Neural cell (in vitro differentiated cells): ENCODE data around the gene PRSS58. TPM values are rescaled to one million over a fixed set of nuclear protein-coding genes. Genes with fewer than 3 reads are reported as not detected.

Source experiments
- H2AFZ ChIP-seq: fragments of 200-600, 300-800 bp; sonication (generic), shearing (Covaris generic); 2 replicates; pipeline ENCODE4 v1.6.0; 2014; ENCODE audit warnings: low read depth, mild to moderate bottlenecking, antibody characterized with exemption, low read length, moderate library complexity
- H3F3A ChIP-seq: fragments of 200-600 bp; shearing (Covaris generic); 2 replicates; pipeline ENCODE4 v1.6.1; 2016; ENCODE audit warnings: mild to moderate bottlenecking, moderate library complexity, mixed read lengths, antibody characterized with exemption, low read length; ENCODE audit not compliant: insufficient read depth, poor library complexity, severe bottlenecking
- H3K27ac ChIP-seq: fragments of 200-600, 300-800 bp; sonication (generic), shearing (Covaris generic); 2 replicates; pipeline ENCODE4 v1.5.1; 2014; ENCODE audit warnings: mild to moderate bottlenecking, low read length, moderate library complexity
- H3K27me3 ChIP-seq: fragments of 300-800, 200-600 bp; sonication (generic), shearing (Covaris generic); 2 replicates; pipeline ENCODE4 v1.6.0; 2014; ENCODE audit warnings: mild to moderate bottlenecking, low read depth, low read length, moderate library complexity; ENCODE audit not compliant: insufficient read depth
- H3K36me3 ChIP-seq: fragments of 300-800, 200-600 bp; sonication (generic), shearing (Covaris generic); 2 replicates; pipeline ENCODE4 v1.5.1; 2014; ENCODE audit warnings: mild to moderate bottlenecking, antibody characterized with exemption, low read length, moderate library complexity; ENCODE audit not compliant: insufficient read depth
- H3K4me2 ChIP-seq: fragments of 300-800, 200-600 bp; sonication (generic), shearing (Covaris generic); 2 replicates; pipeline ENCODE4 v1.6.0; 2014; ENCODE audit warnings: mild to moderate bottlenecking, low read length
- H3K4me3 ChIP-seq: fragments of 300-800, 200-600 bp; sonication (generic), shearing (Covaris generic); 2 replicates; pipeline ENCODE4 v1.5.1; 2014; ENCODE audit warnings: mild to moderate bottlenecking, low read length, moderate library complexity
- H3K79me2 ChIP-seq: fragments of 200-600 bp; shearing (Covaris generic); replicated peaks from 2 replicates; pipeline ENCODE4 v1.6.0; 2014; ENCODE audit warnings: mild to moderate bottlenecking, low read length, moderate library complexity; ENCODE audit not compliant: insufficient read depth
- H3K9ac ChIP-seq: fragments of 300-800, 200-600 bp; sonication (generic), shearing (Covaris generic); 2 replicates; pipeline ENCODE4 v1.6.1; 2016; ENCODE audit warnings: mild to moderate bottlenecking, low read length, mixed read lengths
- H3K9me2 ChIP-seq: fragments of 200-600 bp; shearing (Covaris generic); 2 replicates; pipeline ENCODE4 v1.6.1; 2016; ENCODE audit warnings: mild to moderate bottlenecking, low read length, mixed read lengths; ENCODE audit not compliant: insufficient read depth
- H3K9me3 ChIP-seq: fragments of 200-600, 300-800 bp; sonication (generic), shearing (Covaris generic); 2 replicates; pipeline ENCODE4 v1.6.1; 2016; ENCODE audit warnings: mild to moderate bottlenecking, mixed run types, low read length, moderate library complexity, mixed read lengths
- H4K20me1 ChIP-seq: fragments of 200-600 bp; shearing (Covaris generic); 2 replicates; pipeline ENCODE4 v1.6.1; 2016; ENCODE audit warnings: mild to moderate bottlenecking, mixed run types; ENCODE audit not compliant: insufficient read depth
- EP300 ChIP-seq: fragments of 450-650 bp; conservative IDR thresholded peaks from 2 replicates; pipeline ENCODE4 v1.6.1; 2014; ENCODE audit warnings: antibody characterized with exemption, mild to moderate bottlenecking, moderate library complexity; ENCODE audit not compliant: poor library complexity, severe bottlenecking
- EZH2 ChIP-seq: fragments of 200-600, 300-800 bp; shearing (Covaris generic), sonication (generic); IDR thresholded peaks from 2 replicates; pipeline ENCODE4 v1.6.1; 2014; ENCODE audit warnings: antibody characterized with exemption, low read length, borderline replicate concordance, mild to moderate bottlenecking; ENCODE audit not compliant: insufficient read depth, poor library complexity, severe bottlenecking
- MXI1 ChIP-seq: fragments of 450-650 bp; conservative IDR thresholded peaks from 2 replicates; pipeline ENCODE4 v1.6.1; 2014; ENCODE audit warnings: antibody characterized with exemption, mild to moderate bottlenecking; ENCODE audit not compliant: poor library complexity, severe bottlenecking
- POLR2AphosphoS5 ChIP-seq: IDR thresholded peaks from 2 replicates; pipeline ENCODE4 v1.6.1; 2012
- RAD21 ChIP-seq: fragments of 450-650 bp; conservative IDR thresholded peaks from 2 replicates; pipeline ENCODE4 v1.6.1; 2014; ENCODE audit warnings: antibody characterized with exemption, mild to moderate bottlenecking, moderate library complexity
- SMC3 ChIP-seq: fragments of 450-650 bp; conservative IDR thresholded peaks from 2 replicates; pipeline ENCODE4 v1.6.1; 2014; ENCODE audit warnings: antibody characterized with exemption, mild to moderate bottlenecking, moderate library complexity; ENCODE audit not compliant: poor library complexity
- TAF1 ChIP-seq: IDR thresholded peaks from 2 replicates; pipeline ENCODE4 v1.6.1; 2012; ENCODE audit warnings: low read depth
- polyA plus RNA-seq: library from polyadenylated mRNA; depleted of rRNA; stranded (reverse); fragments of >200 nt; gene quantifications from 2 replicates; pipeline ENCODE4 v1.2.3, GENCODE V29; 2014
- TF ChIP-seq, protein P1 (sequence below): fragments of 450-650 bp; IDR thresholded peaks from 2 replicates; pipeline ENCODE4 v1.5.1; 2014; ENCODE audit warnings: antibody characterized with exemption, mild to moderate bottlenecking, moderate library complexity; ENCODE audit not compliant: poor library complexity, severe bottlenecking
- TF ChIP-seq, protein P2 (sequence below): IDR thresholded peaks from 2 replicates; pipeline ENCODE4 v1.6.1; 2012; ENCODE audit warnings: borderline replicate concordance

The PRSS58 gene
- polyA plus RNA-seq, 1 donor from 2014 or later = not detected

DNA sequence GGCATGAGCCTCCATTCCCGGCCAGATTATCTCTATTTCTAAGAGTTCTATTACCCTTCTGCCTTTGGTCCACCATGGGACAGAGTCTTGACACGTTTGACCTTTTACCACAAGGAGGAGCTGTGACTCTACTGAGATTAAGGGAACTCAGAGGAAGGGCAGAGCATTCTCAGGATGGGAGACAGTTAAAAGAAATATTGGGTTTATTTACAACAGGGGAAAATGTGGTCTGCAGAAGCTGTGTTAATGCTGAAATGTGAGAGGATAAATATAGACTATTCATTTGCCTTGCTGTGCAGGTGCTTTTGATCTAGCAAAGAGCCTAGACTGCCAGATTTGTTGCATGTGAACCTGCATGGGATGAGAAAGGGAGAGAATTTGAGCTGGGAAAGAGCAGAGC, 45.8 kb upstream of the PRSS58 start:
- Histone ChIP-seq H3K9me3 (no peaks in the 10 kb centered on the region), H3K4me3 (no peak overlapping the region), H3K9ac (no peak overlapping the region), H3F3A (no peaks in the 10 kb centered on the region), H3K27me3 (no peaks in the 10 kb centered on the region), H3K36me3 (no peaks in the 10 kb centered on the region), H3K27ac (no peak overlapping the region), H3K9me2 (no peaks in the 10 kb centered on the region), H4K20me1 (no peaks in the 10 kb centered on the region), H3K79me2 (no peaks in the 10 kb centered on the region), H2AFZ (no peak overlapping the region), H3K4me2 (no peak overlapping the region)
- no peak for TF ChIP-seq EP300
- peak; percentile 57 for TF ChIP-seq RAD21
- TF ChIP-seq EZH2 = no peak
- TF ChIP-seq SMC3 = peak; percentile 45
- TF ChIP-seq, protein P1, sequence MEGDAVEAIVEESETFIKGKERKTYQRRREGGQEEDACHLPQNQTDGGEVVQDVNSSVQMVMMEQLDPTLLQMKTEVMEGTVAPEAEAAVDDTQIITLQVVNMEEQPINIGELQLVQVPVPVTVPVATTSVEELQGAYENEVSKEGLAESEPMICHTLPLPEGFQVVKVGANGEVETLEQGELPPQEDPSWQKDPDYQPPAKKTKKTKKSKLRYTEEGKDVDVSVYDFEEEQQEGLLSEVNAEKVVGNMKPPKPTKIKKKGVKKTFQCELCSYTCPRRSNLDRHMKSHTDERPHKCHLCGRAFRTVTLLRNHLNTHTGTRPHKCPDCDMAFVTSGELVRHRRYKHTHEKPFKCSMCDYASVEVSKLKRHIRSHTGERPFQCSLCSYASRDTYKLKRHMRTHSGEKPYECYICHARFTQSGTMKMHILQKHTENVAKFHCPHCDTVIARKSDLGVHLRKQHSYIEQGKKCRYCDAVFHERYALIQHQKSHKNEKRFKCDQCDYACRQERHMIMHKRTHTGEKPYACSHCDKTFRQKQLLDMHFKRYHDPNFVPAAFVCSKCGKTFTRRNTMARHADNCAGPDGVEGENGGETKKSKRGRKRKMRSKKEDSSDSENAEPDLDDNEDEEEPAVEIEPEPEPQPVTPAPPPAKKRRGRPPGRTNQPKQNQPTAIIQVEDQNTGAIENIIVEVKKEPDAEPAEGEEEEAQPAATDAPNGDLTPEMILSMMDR = peak; percentile 62
- TF ChIP-seq, protein P2, sequence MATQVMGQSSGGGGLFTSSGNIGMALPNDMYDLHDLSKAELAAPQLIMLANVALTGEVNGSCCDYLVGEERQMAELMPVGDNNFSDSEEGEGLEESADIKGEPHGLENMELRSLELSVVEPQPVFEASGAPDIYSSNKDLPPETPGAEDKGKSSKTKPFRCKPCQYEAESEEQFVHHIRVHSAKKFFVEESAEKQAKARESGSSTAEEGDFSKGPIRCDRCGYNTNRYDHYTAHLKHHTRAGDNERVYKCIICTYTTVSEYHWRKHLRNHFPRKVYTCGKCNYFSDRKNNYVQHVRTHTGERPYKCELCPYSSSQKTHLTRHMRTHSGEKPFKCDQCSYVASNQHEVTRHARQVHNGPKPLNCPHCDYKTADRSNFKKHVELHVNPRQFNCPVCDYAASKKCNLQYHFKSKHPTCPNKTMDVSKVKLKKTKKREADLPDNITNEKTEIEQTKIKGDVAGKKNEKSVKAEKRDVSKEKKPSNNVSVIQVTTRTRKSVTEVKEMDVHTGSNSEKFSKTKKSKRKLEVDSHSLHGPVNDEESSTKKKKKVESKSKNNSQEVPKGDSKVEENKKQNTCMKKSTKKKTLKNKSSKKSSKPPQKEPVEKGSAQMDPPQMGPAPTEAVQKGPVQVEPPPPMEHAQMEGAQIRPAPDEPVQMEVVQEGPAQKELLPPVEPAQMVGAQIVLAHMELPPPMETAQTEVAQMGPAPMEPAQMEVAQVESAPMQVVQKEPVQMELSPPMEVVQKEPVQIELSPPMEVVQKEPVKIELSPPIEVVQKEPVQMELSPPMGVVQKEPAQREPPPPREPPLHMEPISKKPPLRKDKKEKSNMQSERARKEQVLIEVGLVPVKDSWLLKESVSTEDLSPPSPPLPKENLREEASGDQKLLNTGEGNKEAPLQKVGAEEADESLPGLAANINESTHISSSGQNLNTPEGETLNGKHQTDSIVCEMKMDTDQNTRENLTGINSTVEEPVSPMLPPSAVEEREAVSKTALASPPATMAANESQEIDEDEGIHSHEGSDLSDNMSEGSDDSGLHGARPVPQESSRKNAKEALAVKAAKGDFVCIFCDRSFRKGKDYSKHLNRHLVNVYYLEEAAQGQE = no peak
- TF ChIP-seq MXI1 = no peak
- no peak for TF ChIP-seq TAF1
- peak; percentile 52 for TF ChIP-seq POLR2AphosphoS5

DNA sequence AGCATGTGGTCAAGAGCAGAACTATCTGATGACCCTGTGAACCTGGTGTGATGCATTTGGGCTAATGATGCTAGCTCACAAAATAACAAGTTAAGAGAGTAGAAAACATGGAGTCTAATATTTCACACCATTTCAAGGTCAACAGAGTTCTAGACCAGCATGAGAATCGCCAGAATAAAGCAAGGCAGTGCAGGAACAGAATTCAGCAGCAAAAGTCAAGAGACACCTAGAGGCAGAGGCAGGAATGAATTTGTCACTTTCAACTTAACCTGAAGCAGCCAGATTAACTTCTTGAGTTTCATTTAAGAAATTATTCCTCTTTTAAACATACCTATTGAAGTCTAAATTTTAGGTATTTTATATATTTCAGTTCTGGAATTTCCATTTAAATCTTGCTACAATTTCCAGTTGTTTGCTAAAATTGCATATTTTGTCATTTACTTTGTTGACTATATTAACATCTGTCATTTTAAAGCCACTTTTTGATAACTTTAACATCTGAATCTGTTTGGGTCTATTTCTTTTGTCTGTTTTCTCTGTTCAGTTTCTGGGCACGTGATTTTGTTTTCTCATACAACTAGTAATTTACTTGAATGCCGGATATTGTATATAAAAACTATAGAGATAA, 44.2 kb upstream of the PRSS58 start:
- H3K4me3 ChIP-seq = no peak overlapping the region
- no peaks in the 10 kb centered on the region for H3K9me3 ChIP-seq
- H4K20me1 ChIP-seq = no peaks in the 10 kb centered on the region
- no peaks in the 10 kb centered on the region for H3K36me3 ChIP-seq
- H3K9ac ChIP-seq = no peak overlapping the region
- no peaks in the 10 kb centered on the region for H3K27me3 ChIP-seq
- no peaks in the 10 kb centered on the region for H3F3A ChIP-seq
- no peak overlapping the region for H2AFZ ChIP-seq
- H3K79me2 ChIP-seq = no peaks in the 10 kb centered on the region
- no peak overlapping the region for H3K4me2 ChIP-seq
- TF ChIP-seq EZH2 (no peak), MXI1 (no peak), TAF1 (no peak), POLR2AphosphoS5 (no peak), RAD21 (no peak), SMC3 (no peak), EP300 (no peak)
- TF ChIP-seq, protein P2 = no peak
- TF ChIP-seq, protein P1 = no peak
- H3K9me2 ChIP-seq = no peaks in the 10 kb centered on the region
- no peak overlapping the region for H3K27ac ChIP-seq
